Peyer's patch (tissue), 4 donors: ENCODE measurements around the gene ITIH1.

ENCODE experiments used
- CTCF ChIP-seq, 6 experiments: fragments of 450-650 bp in 4 of 6; fragments of 200-600 bp in 2 of 6; sonication (generic) in 1 of 6; IDR thresholded peaks; one replicate each; pipeline ENCODE4 v1.5.1; 2017 to 2019; ENCODE audit warnings: antibody characterized with exemption in 6 of 6, mild to moderate bottlenecking in 3 of 6, moderate library complexity in 1 of 6
- POLR2A ChIP-seq, 2 donors: fragments of 450-650 bp; IDR thresholded peaks; one replicate each; pipeline ENCODE4 v1.5.1; 2017; ENCODE audit warnings: antibody characterized with exemption in 2 of 2, mild to moderate bottlenecking in 2 of 2, moderate library complexity in 2 of 2

- TF ChIP-seq CTCF (IDR thresholded peaks at IDR 0.05) (peak in 2 of 6 experiments; percentile 5 to 11), POLR2A (IDR thresholded peaks at IDR 0.05) (peak; percentile 64 to 65)
Measured at GRCh38 chr3:52770496-52771333, 6.7 kb upstream of the ITIH1 start, which contains the start of gene NEK4.
